GM23338 (cell line): ENCODE results near the gene PDK4. TPM values are rescaled to one million over a fixed set of nuclear protein-coding genes. Genes with fewer than 3 reads are reported as not detected.

ENCODE experiments used
- ATAC-seq: fragments of 200-7000 bp; cut with Tn5 transposase; 3 replicates; pipeline ENCODE4 v1.9.1; 2020
- DNase-seq: peaks from one replicate; pipeline ENCODE4 v3.0.0-alpha.2; 2015; ENCODE audit warnings: low spot score
- H2AFZ ChIP-seq: fragments of 200-600 bp; sonication (generic); 2 replicates; pipeline ENCODE4 v1.8.0; 2016; ENCODE audit warnings: antibody characterized with exemption, mild to moderate bottlenecking, moderate library complexity
- H3F3A ChIP-seq: fragments of 200-600 bp; sonication (generic); replicated peaks from 2 replicates; pipeline ENCODE4 v1.8.0; 2017; ENCODE audit warnings: antibody characterized with exemption, mixed run types, low read depth
- H3K27ac ChIP-seq: fragments of 200-600 bp; sonication (generic); 2 replicates; pipeline ENCODE4 v1.6.1; 2016; ENCODE audit warnings: low read depth
- H3K27me3 ChIP-seq: fragments of 200-600 bp; sonication (generic); 2 replicates; pipeline ENCODE4 v1.8.0; 2016; ENCODE audit warnings: mild to moderate bottlenecking, mixed run types, moderate library complexity; ENCODE audit not compliant: insufficient read depth
- H3K36me3 ChIP-seq: fragments of 200-600 bp; sonication (generic); 2 replicates; pipeline ENCODE4 v1.8.0; 2016; ENCODE audit warnings: mild to moderate bottlenecking; ENCODE audit not compliant: insufficient read depth
- H3K4me1 ChIP-seq: fragments of 200-600 bp; sonication (generic); 2 replicates; pipeline ENCODE4 v1.8.0; 2016; ENCODE audit warnings: mild to moderate bottlenecking, moderate library complexity; ENCODE audit not compliant: insufficient read depth
- H3K4me2 ChIP-seq: fragments of 200-600 bp; sonication (generic); 2 replicates; pipeline ENCODE4 v1.7.1; 2017; ENCODE audit warnings: mixed run types
- H3K4me3 ChIP-seq: fragments of 200-600 bp; sonication (generic); 2 replicates; pipeline ENCODE4 v1.6.1; 2016; ENCODE audit warnings: mixed run types
- H3K79me2 ChIP-seq: fragments of 200-600 bp; sonication (generic); replicated peaks from 2 replicates; pipeline ENCODE4 v1.8.0; 2017; ENCODE audit warnings: mild to moderate bottlenecking; ENCODE audit not compliant: insufficient read depth
- H3K9me2 ChIP-seq: fragments of 200-600 bp; sonication (generic); 2 replicates; pipeline ENCODE4 v1.8.0; 2017; ENCODE audit not compliant: insufficient read depth
- H4K20me1 ChIP-seq: fragments of 200-600 bp; sonication (generic); replicated peaks from 2 replicates; pipeline ENCODE4 v1.8.0; 2017; ENCODE audit warnings: mild to moderate bottlenecking; ENCODE audit not compliant: insufficient read depth
- H3K27ac Mint-ChIP-seq: 2 replicates; pipeline ENCODE4 v1.8.0; 2020; ENCODE audit warnings: inconsistent platforms, mild to moderate bottlenecking, moderate library complexity, mixed read lengths
- H3K27me3 Mint-ChIP-seq: 3 replicates; pipeline ENCODE4 v1.8.0; 2022; ENCODE audit warnings: low read depth, mild to moderate bottlenecking, moderate library complexity, mixed read lengths, inconsistent platforms; ENCODE audit not compliant: insufficient read depth, poor library complexity
- H3K36me3 Mint-ChIP-seq: 3 replicates; pipeline ENCODE4 v1.8.0; 2021; ENCODE audit warnings: low read depth, mild to moderate bottlenecking, inconsistent platforms, moderate library complexity, mixed read lengths
- H3K4me1 Mint-ChIP-seq: 3 replicates; pipeline ENCODE4 v1.8.0; 2020; ENCODE audit warnings: mild to moderate bottlenecking, inconsistent platforms, mixed read lengths
- H3K4me3 Mint-ChIP-seq: 3 replicates; pipeline ENCODE4 v1.8.0; 2021; ENCODE audit warnings: moderate library complexity, mild to moderate bottlenecking, inconsistent platforms, mixed read lengths
- H3K9me3 Mint-ChIP-seq: 3 replicates; pipeline ENCODE4 v1.8.0; 2020; ENCODE audit warnings: moderate library complexity, mild to moderate bottlenecking, inconsistent platforms, mixed read lengths
- CTCF ChIP-seq, 2 experiments: fragments of 200-600 bp in 1 of 2; sonication (generic) in 1 of 2; conservative IDR thresholded peaks; 2 replicates each; pipeline versions ENCODE4 v1.5.1 to v1.6.1; 2016 to 2017; ENCODE audit warnings: antibody characterized with exemption in 2 of 2, low read depth in 2 of 2, mild to moderate bottlenecking in 2 of 2, moderate library complexity in 1 of 2
- ETS1 ChIP-seq: IDR thresholded peaks from 2 replicates; pipeline ENCODE4 v1.6.1; 2016; ENCODE audit warnings: antibody characterized with exemption
- EZH2 ChIP-seq: fragments of 200-600 bp; sonication (generic); IDR thresholded peaks from one replicate; pipeline ENCODE4 v1.8.0; 2017; ENCODE audit warnings: antibody characterized with exemption, mild to moderate bottlenecking, low read depth; ENCODE audit not compliant: unreplicated experiment
- REST ChIP-seq: IDR thresholded peaks from one replicate; pipeline ENCODE4 v1.6.1; 2018; ENCODE audit warnings: antibody characterized with exemption; ENCODE audit not compliant: unreplicated experiment
- STAT1 ChIP-seq: IDR thresholded peaks from one replicate; pipeline ENCODE4 v1.6.1; 2016; ENCODE audit warnings: antibody characterized with exemption; ENCODE audit not compliant: unreplicated experiment
- ZNF331 ChIP-seq: fragments of 250-450 bp; sonication (Bioruptor Pico); IDR thresholded peaks from 2 replicates; pipeline ENCODE4 v1.5.0; 2020; ENCODE audit warnings: low read depth, mild to moderate bottlenecking, moderate library complexity
- ZNF462 ChIP-seq: fragments of 250-450 bp; sonication (Bioruptor Pico); IDR thresholded peaks from 2 replicates; pipeline ENCODE4 v1.5.0; 2020; ENCODE audit warnings: mild to moderate bottlenecking, moderate library complexity
- polyA plus RNA-seq: library from polyadenylated mRNA; unstranded; fragments of >200 nt; fragmentation: Nextera tagmentation; extraction: Ambion mirVana; gene quantifications from 2 replicates; pipeline ENCODE4 v1.2.1, GENCODE V29; 2016
- total RNA-seq: library from RNA; depleted of rRNA; stranded (reverse); fragments of >200 nt; shearing (Covaris generic); gene quantifications from 2 replicates; pipeline ENCODE4 v1.2.3, GENCODE V29; 2014

Gene PDK4
- total and polyA plus RNA-seq, 2 experiments from 2014 or later: 0.32 TPM; not detected in 1

- TF ChIP-seq ZNF462: no peak
- no peak for TF ChIP-seq ZNF331 (CRISPR knock-in tag)
- TF ChIP-seq ETS1: no peak
- TF ChIP-seq EZH2: no peak
Observed at GRCh38 chr7:95579318-95579717, 17.0 kb downstream of the PDK4 start (continued).

- no peaks in the 10 kb centered on the region for H3K79me2 ChIP-seq
- 0 out of 2 replicates have a peak, but pooled peaks cover 3% of the 10 kb centered on the region for H3K9me2 ChIP-seq
- H3K27me3 ChIP-seq: no peaks in the 10 kb centered on the region
- no peak overlapping the region for H3K27ac ChIP-seq
- no peak for DNase-seq
- no peaks in the 10 kb centered on the region for H3K4me1 Mint-ChIP-seq
- no peaks in the 10 kb centered on the region for H3F3A ChIP-seq
- no peaks in the 10 kb centered on the region for H3K36me3 ChIP-seq
- no peak overlapping the region for H3K4me3 Mint-ChIP-seq
- no peak overlapping the region for H2AFZ ChIP-seq
- no peaks in the 10 kb centered on the region for H3K9me3 Mint-ChIP-seq
- peaks cover 4% of the 10 kb centered on the region for H3K27me3 Mint-ChIP-seq
- no peaks in the 10 kb centered on the region for H3K36me3 Mint-ChIP-seq
- H3K4me2 ChIP-seq: no peak overlapping the region
- no peak overlapping the region for H3K27ac Mint-ChIP-seq
- H3K4me3 ChIP-seq: no peak overlapping the region
- H3K4me1 ChIP-seq: no peaks in the 10 kb centered on the region
- H4K20me1 ChIP-seq: no peaks in the 10 kb centered on the region
- ATAC-seq: no peak
- TF ChIP-seq STAT1 (no peak), CTCF (conservative IDR thresholded peaks at IDR 0.05; ENCODE audit: low read depth in 2 of 2) (no peak), EZH2 (no peak), REST (no peak)
Observed at GRCh38 chr7:95578299-95578855, 17.9 kb downstream of the PDK4 start.
